ENCODE measurements around the gene HAVCR2.

- TF ChIP-seq PRDM1 (tag by site-specific recombination; IDR thresholded peaks at IDR 0.05): no peak
- TF ChIP-seq ZSCAN30 (tag by site-specific recombination; IDR thresholded peaks at IDR 0.05): no peak
- TF ChIP-seq ZNF791 (tag by site-specific recombination; IDR thresholded peaks at IDR 0.05): no peak
- no peak for TF ChIP-seq CTCF (tag by site-specific recombination; IDR thresholded peaks at IDR 0.05)
- no peak for TF ChIP-seq KLF1 (tag by site-specific recombination; IDR thresholded peaks at IDR 0.05)
- no peak for TF ChIP-seq ZNF354C (tag by site-specific recombination; IDR thresholded peaks at IDR 0.05; ENCODE audit: borderline replicate concordance, low read depth)
Observed at GRCh38 chr5:157109744-157110143, 900 bp upstream of the HAVCR2 start.

Data from HEK293 (cell line).